GM19328 (cell line): ENCODE data around the gene LRP10.
A peak's percentile ranks its signal among the peaks of the same experiment; 100 is the strongest.

Experiments
- ATAC-seq: cut with Tn5 transposase; IDR thresholded peaks from one replicate; pipeline ENCODE4 v1.9.1; 2021; ENCODE audit warnings: mild to moderate bottlenecking, moderate library complexity; ENCODE audit not compliant: unreplicated experiment

LRP10 gene

DNA sequence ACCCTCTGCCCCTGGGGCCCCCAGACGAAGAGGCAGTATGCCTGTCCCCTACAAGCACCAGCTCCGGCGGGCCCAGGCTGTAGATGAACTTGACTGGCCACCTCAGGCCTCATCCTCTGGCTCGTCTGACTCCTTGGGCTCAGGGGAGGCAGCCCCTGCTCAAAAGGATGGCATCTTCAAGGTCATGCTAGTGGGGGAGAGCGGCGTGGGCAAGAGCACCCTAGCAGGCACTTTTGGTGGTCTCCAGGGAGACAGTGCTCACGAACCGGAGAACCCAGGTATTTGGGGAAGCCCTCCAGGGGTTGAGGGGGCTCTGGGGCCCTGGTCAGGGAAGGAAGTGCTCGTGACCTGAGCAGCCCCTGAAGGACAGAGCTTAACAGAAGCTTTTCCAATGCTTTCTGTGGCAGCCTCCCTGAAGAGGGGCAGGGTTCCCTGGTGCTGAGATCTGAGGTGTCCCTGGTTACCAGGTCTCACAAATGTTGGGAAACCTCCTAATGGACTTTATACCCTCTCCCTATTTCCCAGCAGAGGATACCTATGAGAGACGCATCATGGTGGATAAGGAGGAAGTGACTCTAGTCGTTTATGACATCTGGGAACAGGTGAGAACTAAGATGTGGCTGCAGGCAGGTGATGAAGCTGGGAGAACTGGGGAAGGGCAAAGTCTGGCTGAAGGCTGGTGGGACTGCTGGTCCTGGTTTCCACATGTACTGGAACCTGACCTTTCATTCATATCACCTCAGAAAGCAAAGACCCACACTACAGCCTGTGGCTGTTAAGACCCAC lies 13.4 kb downstream of the LRP10 start:
- ATAC-seq = no peak

DNA sequence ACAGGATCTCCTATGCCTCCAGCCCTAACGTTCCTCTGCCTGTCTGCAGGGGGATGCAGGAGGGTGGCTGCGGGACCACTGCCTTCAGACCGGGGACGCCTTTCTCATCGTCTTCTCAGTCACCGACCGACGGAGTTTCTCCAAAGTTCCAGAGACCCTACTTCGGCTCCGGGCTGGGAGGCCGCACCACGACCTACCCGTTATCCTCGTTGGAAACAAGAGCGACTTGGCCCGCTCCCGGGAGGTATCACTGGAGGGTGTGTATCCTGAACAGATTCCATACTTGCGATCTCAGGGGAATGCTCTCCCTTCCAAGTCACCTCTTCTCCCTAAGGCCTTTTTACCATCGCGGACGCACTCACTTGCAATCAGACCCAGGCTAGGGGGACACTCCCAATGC lies 14.4 kb downstream of the LRP10 start:
- ATAC-seq = no peak

DNA sequence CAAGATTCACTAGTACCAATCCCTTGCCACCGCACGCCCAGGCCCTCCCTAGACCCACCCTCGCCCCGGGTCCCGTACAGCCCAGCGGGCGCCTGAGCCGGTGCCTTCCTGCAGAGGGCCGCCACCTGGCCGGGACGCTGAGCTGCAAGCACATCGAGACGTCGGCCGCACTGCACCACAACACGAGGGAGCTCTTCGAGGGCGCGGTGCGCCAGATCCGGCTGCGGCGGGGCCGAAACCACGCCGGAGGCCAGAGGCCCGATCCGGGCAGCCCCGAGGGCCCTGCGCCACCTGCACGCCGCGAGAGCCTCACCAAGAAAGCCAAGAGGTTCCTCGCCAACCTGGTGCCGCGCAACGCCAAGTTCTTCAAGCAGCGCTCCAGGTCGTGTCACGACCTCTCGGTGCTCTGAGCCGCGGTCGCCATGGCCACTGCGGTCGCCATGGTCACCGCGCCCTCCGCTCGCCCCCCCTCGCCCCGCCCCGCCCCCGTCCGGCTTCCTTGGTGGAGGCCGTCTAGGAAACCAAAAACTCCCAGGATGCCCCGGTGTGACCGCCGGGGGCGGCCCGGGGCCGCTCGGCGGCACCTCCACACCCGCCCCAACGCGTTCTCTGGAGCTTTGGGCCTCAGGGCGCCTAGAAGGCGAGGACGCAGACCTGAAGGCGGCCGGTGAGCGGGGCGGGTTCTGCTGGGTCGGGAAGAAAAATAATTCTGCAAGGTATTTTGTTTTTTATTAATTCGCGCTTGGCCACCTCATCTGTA lies 15.1 kb downstream of the LRP10 start:
- peak; percentile 48 for ATAC-seq

DNA sequence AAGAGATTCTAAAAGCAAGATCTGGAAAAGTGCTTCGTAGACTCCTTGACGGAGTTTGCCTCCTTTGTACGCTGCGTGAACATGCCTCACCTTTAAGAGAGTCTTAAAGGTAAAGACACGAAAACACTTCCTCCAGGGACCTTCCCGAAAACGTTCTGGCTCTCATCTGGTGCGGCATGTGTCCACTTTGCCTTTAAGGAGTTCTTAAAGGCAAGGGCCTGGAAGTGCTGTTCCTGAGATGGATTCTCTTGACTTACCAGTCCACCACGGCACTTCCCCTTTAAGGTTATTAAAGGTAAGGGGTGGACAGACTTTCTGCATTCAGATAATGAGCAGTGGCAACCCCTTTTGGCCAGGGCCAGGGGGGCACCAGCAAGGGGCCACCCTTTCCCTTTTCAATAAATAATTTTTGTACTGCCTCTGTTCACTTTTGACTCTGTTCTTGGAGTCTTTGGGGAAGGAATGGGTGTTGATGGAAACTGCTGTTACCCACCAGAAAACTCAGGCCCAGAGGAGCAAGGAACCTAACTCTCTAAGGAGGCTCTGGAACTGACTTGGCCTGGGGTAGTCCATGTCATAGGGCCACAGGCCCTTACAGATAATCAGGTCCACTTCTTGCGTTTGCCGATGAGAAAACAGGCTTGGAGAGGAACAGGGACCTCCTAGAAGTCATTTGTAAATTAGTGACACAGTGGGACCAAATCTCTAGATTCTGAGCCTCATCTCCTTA lies 15.9 kb downstream of the LRP10 start:
- ATAC-seq = no peak

DNA sequence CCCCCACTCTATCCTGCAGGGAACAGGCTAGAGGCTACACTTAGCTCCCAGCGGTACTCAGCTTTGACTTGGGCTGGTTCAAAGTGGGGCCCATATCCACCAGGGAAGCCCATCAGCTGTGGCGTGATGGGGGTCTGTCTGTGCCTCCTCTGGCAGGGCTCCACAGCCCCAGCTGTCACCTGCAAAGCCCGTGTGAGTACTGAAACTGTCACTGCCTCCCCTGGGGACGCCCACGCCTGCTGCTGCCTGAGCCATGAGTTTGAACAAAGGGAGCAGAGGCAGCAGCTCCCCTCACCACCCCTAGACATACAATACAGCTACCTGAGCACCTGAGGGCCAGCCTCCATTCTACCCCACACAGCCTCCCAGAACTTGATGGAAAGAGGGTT lies 16.4 kb downstream of the LRP10 start:
- peak; percentile 42 for ATAC-seq

GRCh38 chr14:22888662-22889061 lies 17.1 kb downstream of the LRP10 start:
- no peak for ATAC-seq

DNA sequence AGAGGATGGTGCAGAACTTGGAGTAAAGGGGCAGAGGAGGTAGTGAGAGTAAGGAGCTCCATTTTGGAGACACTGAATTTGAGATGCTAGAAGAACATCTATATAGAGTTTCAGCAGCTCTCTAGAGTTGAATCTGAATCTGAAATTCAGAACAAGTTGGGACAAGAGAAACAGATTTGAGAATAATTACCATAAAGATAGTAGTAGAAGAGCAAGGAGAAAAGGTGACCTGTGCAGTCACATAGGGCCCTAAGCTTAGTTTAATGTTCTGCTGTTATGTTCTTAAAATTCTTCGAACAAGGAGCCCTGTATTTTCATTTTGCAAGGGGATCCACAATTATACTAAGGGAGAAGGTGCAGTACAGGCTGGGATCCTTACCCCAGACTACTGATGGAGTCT lies 18.9 kb downstream of the LRP10 start:
- no peak for ATAC-seq

GRCh38 chr14:22892488-22892887 lies 20.9 kb downstream of the LRP10 start:
- no peak for ATAC-seq

DNA sequence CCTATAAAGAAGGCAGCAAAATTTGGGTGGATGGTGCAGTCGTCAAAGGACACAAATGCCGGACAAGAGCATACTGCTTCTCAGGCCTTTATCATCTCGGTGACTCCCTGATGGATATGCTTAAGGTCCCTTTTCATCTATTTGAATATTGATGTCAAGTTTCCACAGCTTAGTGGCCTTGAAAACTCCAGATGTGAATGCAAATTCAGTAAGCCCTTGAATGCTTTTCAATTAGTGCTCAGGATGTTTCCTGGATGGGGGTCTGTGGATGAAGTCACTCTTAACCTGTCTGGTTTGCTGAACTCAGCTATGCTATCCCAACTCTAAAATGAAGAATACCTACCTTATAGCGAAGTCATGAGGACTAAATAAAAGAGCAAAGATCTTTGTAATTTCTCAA lies 22.2 kb downstream of the LRP10 start:
- no peak for ATAC-seq

- no peak for ATAC-seq
Observed at GRCh38 chr14:22895402-22895801, 23.9 kb downstream of the LRP10 start.

- no peak for ATAC-seq
Observed at GRCh38 chr14:22896356-22896755, 24.8 kb downstream of the LRP10 start.

DNA sequence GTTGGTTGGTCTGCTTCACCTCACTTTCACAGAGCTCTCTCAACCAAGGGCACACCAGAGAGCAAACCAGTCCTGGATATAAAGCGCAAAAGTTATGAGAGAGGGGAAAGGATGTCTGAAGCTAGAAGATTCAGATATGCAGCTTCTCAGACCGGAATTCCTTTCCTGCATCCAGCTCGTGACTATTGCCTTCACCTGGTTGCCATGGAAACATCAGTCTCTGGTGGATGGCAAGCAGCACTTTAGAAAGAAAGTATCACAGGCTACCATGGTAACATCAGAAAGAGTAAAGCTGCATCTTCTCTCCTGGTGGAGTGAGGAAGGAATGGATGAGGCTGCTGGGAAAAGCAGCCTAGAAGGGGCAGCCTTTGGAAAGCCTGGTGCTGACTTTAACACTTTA lies 25.2 kb downstream of the LRP10 start:
- no peak for ATAC-seq

GRCh38 chr14:22897357-22897756 lies 25.8 kb downstream of the LRP10 start:
- no peak for ATAC-seq

- ATAC-seq = no peak
Observed at GRCh38 chr14:22898302-22899090, 27.0 kb downstream of the LRP10 start.

GRCh38 chr14:22900081-22900799 lies 28.7 kb downstream of the LRP10 start:
- no peak for ATAC-seq

DNA sequence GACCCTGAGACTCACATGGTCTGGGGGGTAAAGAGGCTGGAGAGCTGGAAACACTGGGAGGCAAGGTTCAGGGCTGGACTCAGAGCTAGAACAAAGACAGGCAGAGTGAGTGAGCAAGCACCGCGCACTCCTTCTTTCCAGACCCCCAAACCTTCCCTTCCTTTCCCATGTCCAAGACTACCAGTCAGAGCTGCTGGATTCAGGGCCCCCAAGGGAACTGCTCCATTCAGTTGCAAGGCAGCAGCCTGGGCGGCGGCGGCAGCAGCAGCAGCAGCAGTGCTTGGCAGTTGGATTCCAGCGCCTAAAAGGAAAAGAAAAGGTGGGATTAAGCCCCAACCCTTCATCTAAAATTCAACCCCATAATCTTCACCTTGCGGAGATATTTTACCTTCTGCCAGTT lies 30.3 kb downstream of the LRP10 start:
- no peak for ATAC-seq

DNA sequence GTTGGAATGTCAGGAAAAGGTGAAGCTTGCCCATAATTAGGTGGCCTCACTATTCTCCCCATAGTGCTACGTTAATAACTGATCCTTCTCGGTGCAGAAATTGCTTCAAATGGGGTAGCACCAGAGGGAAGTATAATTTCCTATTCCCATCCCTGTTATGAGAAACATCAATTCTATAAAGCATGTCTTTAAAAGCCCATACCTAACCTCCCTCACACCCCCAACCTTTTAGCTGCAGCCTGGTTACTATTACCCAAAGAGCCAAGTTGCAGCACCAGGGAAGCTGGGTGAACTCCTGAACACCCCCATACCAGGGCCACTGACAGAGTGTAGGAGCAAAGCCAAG lies 32.2 kb downstream of the LRP10 start:
- no peak for ATAC-seq

- ATAC-seq = no peak
Observed at GRCh38 chr14:22905627-22906026, 34.1 kb downstream of the LRP10 start.

DNA sequence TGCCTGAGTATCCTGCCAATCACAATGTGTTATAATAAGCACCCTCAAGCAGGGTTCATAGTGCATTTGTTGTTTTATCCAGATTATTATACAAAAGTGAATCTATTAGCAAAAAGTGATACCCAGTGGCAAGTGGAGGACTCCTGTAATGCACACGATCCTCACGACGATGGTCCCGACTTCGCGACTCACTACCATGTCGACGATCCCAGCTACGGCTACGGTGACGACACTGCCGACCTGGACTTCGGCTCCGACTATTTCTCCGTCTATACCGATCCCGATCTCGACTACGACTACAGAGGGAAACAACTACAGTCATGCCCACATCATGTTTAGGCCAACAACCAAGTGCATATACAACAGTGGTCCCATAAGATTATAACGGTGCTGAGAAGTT lies 34.5 kb downstream of the LRP10 start:
- ATAC-seq = no peak

GRCh38 chr14:22907429-22907828 lies 35.9 kb downstream of the LRP10 start:
- no peak for ATAC-seq
